ENCODE data around the gene PTPN4. TPM values are rescaled to one million over a fixed set of nuclear protein-coding genes. Genes with fewer than 3 reads are reported as not detected.

The PTPN4 gene
- total RNA-seq, 2 donors from 2014 or later = 23.7 to 65.3 TPM

GRCh38 chr2:119719261-119719627, 40.5 kb upstream of the PTPN4 start:
- H3K4me3 ChIP-seq = no peak overlapping the region
- no peak for DNase-seq (ENCODE audit: low spot score)
- H3K36me3 ChIP-seq = no peaks in the 10 kb centered on the region
- H3K27ac ChIP-seq = no peak overlapping the region
- WGBS = 98% methylated on average over 3 of the region's 3 CpGs
- no peaks in the 10 kb centered on the region for H3K27me3 ChIP-seq (replicated peaks; ENCODE audit: insufficient read depth)
- intact Hi-C loops (cut with DNase I) = no loop called here
- no peaks in the 10 kb centered on the region for H3K4me1 ChIP-seq (replicated peaks)
- TF ChIP-seq CTCF (IDR thresholded peaks at IDR 0.05) (no peak), POLR2AphosphoS5 (IDR thresholded peaks at IDR 0.05) (no peak), POLR2A (IDR thresholded peaks at IDR 0.05) (no peak)
- H3K9me3 ChIP-seq = no peaks in the 10 kb centered on the region

- intact Hi-C loops (cut with DNase I) = no loop called here
- H3K27me3 ChIP-seq (replicated peaks; ENCODE audit: insufficient read depth) = no peaks in the 10 kb centered on the region
- H3K36me3 ChIP-seq = no peaks in the 10 kb centered on the region
- H3K4me1 ChIP-seq (replicated peaks) = no peaks in the 10 kb centered on the region
- no peak overlapping the region for H3K4me3 ChIP-seq
- WGBS = 82% methylated on average over 1 of the region's 1 CpG
- TF ChIP-seq POLR2A (IDR thresholded peaks at IDR 0.05) (no peak), POLR2AphosphoS5 (IDR thresholded peaks at IDR 0.05) (no peak), CTCF (IDR thresholded peaks at IDR 0.05) (no peak)
- no peak overlapping the region for H3K27ac ChIP-seq
- no peaks in the 10 kb centered on the region for H3K9me3 ChIP-seq
- no peak for DNase-seq (ENCODE audit: low spot score)
Observed at GRCh38 chr2:119721043-119721442, 38.7 kb upstream of the PTPN4 start.

- intact Hi-C loops (cut with DNase I) = no loop called here
- H3K27ac ChIP-seq = no peak overlapping the region
- no peak overlapping the region for H3K4me3 ChIP-seq
- H3K4me1 ChIP-seq (replicated peaks) = no peaks in the 10 kb centered on the region
- 50% methylated on average over 5 of the region's 5 CpGs for WGBS
- no peaks in the 10 kb centered on the region for H3K27me3 ChIP-seq (replicated peaks; ENCODE audit: insufficient read depth)
- no peak for TF ChIP-seq POLR2A (IDR thresholded peaks at IDR 0.05)
- no peak for TF ChIP-seq CTCF (IDR thresholded peaks at IDR 0.05)
- no peak for TF ChIP-seq POLR2AphosphoS5 (IDR thresholded peaks at IDR 0.05)
- H3K36me3 ChIP-seq = no peaks in the 10 kb centered on the region
- DNase-seq (ENCODE audit: low spot score) = no peak
- no peaks in the 10 kb centered on the region for H3K9me3 ChIP-seq
Observed at GRCh38 chr2:119721462-119721861, 38.3 kb upstream of the PTPN4 start.

- 93% methylated on average over 4 of the region's 4 CpGs for WGBS
- Histone ChIP-seq H3K4me3 (no peak overlapping the region), H3K9me3 (no peaks in the 10 kb centered on the region), H3K27ac (no peak overlapping the region), H3K36me3 (no peaks in the 10 kb centered on the region), H3K4me1 (replicated peaks) (no peaks in the 10 kb centered on the region), H3K27me3 (replicated peaks; ENCODE audit: insufficient read depth) (no peaks in the 10 kb centered on the region)
- no peak for DNase-seq (ENCODE audit: low spot score)
- intact Hi-C loops (cut with DNase I) = no loop called here
- TF ChIP-seq POLR2AphosphoS5 (IDR thresholded peaks at IDR 0.05) (no peak), CTCF (IDR thresholded peaks at IDR 0.05) (no peak)
Observed at GRCh38 chr2:119721904-119722303, 37.8 kb upstream of the PTPN4 start.

- TF ChIP-seq POLR2A (IDR thresholded peaks at IDR 0.05) = no peak
- Histone ChIP-seq H3K27me3 (replicated peaks; ENCODE audit: insufficient read depth) (no peaks in the 10 kb centered on the region), H3K4me1 (replicated peaks) (no peaks in the 10 kb centered on the region), H3K9me3 (no peaks in the 10 kb centered on the region), H3K4me3 (no peak overlapping the region), H3K36me3 (no peaks in the 10 kb centered on the region), H3K27ac (no peak overlapping the region)
- intact Hi-C loops (cut with DNase I) = no loop called here
- DNase-seq (ENCODE audit: low spot score) = no peak
- WGBS = 49% methylated on average over 8 of the region's 8 CpGs
Observed at GRCh38 chr2:119723186-119723585, 36.5 kb upstream of the PTPN4 start.
